GM12878 (cell line): Measurements from ENCODE around the gene MAST4. TPM values are rescaled to one million over a fixed set of nuclear protein-coding genes. Genes with fewer than 3 reads are reported as not detected.

ENCODE experiments used
- ATAC-seq: fragments of 200-7000 bp; cut with Tn5 transposase; 3 replicates; pipeline ENCODE4 v1.9.1; 2020; ENCODE audit warnings: mild to moderate bottlenecking, moderate library complexity
- BruUV-seq: library from RNA; stranded (reverse); fragments of 400-500 nt; replicated peaks from 2 replicates; lab custom pipeline; 2021; lab: Mats Ljungman, UMichigan
- CTCF ChIA-PET: fragments of 300-600 bp; sonication (Branson Sonifier 250); formaldehyde crosslinking; extraction: SDS; loops from one replicate; lab custom pipeline; 2021; ENCODE audit warnings: inconsistent platforms; lab: Yijun Ruan, JAX
- POLR2A ChIA-PET: fragments of 350-600 bp; formaldehyde crosslinking; extraction: SDS; loops from one replicate; lab custom pipeline; 2021; ENCODE audit warnings: inconsistent platforms; lab: Charles Lee
- RAD21 ChIA-PET: fragments of 300-600 bp; sonication (Branson Sonifier 250); formaldehyde crosslinking; loops from one replicate; lab custom pipeline; 2023; ENCODE audit warnings: antibody characterized with exemption; ENCODE audit not compliant: unreplicated experiment; lab: Charles Lee
- SMC1A ChIA-PET: fragments of 300-600 bp; sonication (Branson Sonifier 250); formaldehyde crosslinking; loops from one replicate; lab custom pipeline; 2023; ENCODE audit not compliant: unreplicated experiment, uncharacterized antibody; lab: Charles Lee
- DNase-seq: peaks from one replicate; pipeline ENCODE4 v3.0.0-alpha.2; 2011; ENCODE audit warnings: low read depth, low spot score
- FAIRE-seq: peaks from 3 replicates; lab custom pipeline; 2011; peaks lifted over from hg19 to GRCh38; lab: Jason Lieb, UNC
- H2AFZ ChIP-seq: 2 replicates; pipeline ENCODE4 v1.6.0; 2011; ENCODE audit warnings: low read depth, low read length, control low read depth; ENCODE audit not compliant: control insufficient read depth
- H3K27ac ChIP-seq: 2 replicates; pipeline ENCODE4 v1.5.1; 2011; ENCODE audit warnings: control low read depth; ENCODE audit not compliant: control insufficient read depth, insufficient read depth
- H3K27me3 ChIP-seq, 2 experiments: replicated peaks in 1 of 2; 2 replicates each; pipeline versions ENCODE4 v1.6.0 to v1.6.1; 2011; ENCODE audit warnings: low read length in 1 of 2; ENCODE audit not compliant: control insufficient read depth in 2 of 2, insufficient read depth in 2 of 2
- H3K36me3 ChIP-seq, 2 experiments: 2 replicates each; pipeline ENCODE4 v1.5.1; 2011; ENCODE audit warnings: low read length in 1 of 2; ENCODE audit not compliant: control insufficient read depth in 2 of 2, insufficient read depth in 2 of 2
- H3K4me1 ChIP-seq: 2 replicates; pipeline ENCODE4 v1.6.1; 2011; ENCODE audit warnings: mild to moderate bottlenecking, low read length, moderate library complexity, mixed read lengths; ENCODE audit not compliant: control insufficient read depth, insufficient read depth
- H3K4me2 ChIP-seq: 2 replicates; pipeline ENCODE4 v1.6.0; 2011; ENCODE audit warnings: control low read depth; ENCODE audit not compliant: control insufficient read depth, insufficient read depth
- H3K4me3 ChIP-seq: fragments of 200-600 bp; sonication (generic); 2 replicates; pipeline ENCODE4 v1.5.1; 2016
- H3K79me2 ChIP-seq: 2 replicates; pipeline ENCODE4 v1.6.0; 2011; ENCODE audit warnings: low read length; ENCODE audit not compliant: control insufficient read depth, insufficient read depth
- H3K9ac ChIP-seq: 2 replicates; pipeline ENCODE4 v1.8.0; 2011; ENCODE audit warnings: low read length, control low read depth, mixed read lengths; ENCODE audit not compliant: control insufficient read depth, insufficient read depth
- H3K9me3 ChIP-seq: replicated peaks from 3 replicates; pipeline ENCODE4 v1.5.1; 2011; ENCODE audit warnings: mild to moderate bottlenecking, low read length; ENCODE audit not compliant: control insufficient read depth, insufficient read depth
- H4K20me1 ChIP-seq: 2 replicates; pipeline ENCODE4 v1.6.0; 2011; ENCODE audit not compliant: control insufficient read depth, insufficient read depth
- BRCA1 ChIP-seq: IDR thresholded peaks from 2 replicates; pipeline ENCODE4 v1.6.1; 2011; ENCODE audit warnings: low read depth, low read length, improper control_type of control experiment
- CTCF ChIP-seq, 3 experiments: IDR thresholded peaks in 2 of 3; conservative IDR thresholded peaks in 1 of 3; 2 replicates each; pipeline ENCODE4 v1.5.1; 2011; ENCODE audit warnings: low read depth in 3 of 3, low read length in 3 of 3, mild to moderate bottlenecking in 3 of 3, control low read depth in 2 of 3, moderate library complexity in 2 of 3, inconsistent platforms in 1 of 3, mixed read lengths in 1 of 3; ENCODE audit not compliant: control insufficient read depth in 2 of 3, insufficient read depth in 1 of 3; ENCODE audit errors: extremely low read depth in 1 of 3
- E2F8 ChIP-seq: fragments of 450-650 bp; IDR thresholded peaks from 2 replicates; pipeline ENCODE4 v1.6.1; 2018; ENCODE audit warnings: mild to moderate bottlenecking, low read depth, moderate library complexity; ENCODE audit not compliant: partially characterized antibody
- LARP7 ChIP-seq: fragments of 450-650 bp; IDR thresholded peaks from 2 replicates; pipeline ENCODE4 v1.6.1; 2017; ENCODE audit warnings: mild to moderate bottlenecking
- NR2C1 ChIP-seq: fragments of 450-650 bp; IDR thresholded peaks from 2 replicates; pipeline ENCODE4 v1.6.1; 2017; ENCODE audit warnings: antibody characterized with exemption, mild to moderate bottlenecking, moderate library complexity
- RFX5 ChIP-seq: IDR thresholded peaks from 2 replicates; pipeline ENCODE4 v1.6.1; 2011; ENCODE audit warnings: low read depth, low read length, improper control_type of control experiment
- SREBF2 ChIP-seq: IDR thresholded peaks from 2 replicates; pipeline ENCODE4 v1.6.1; 2012; ENCODE audit warnings: mild to moderate bottlenecking, low read length
- USF2 ChIP-seq: IDR thresholded peaks from 2 replicates; pipeline ENCODE4 v1.6.1; 2011; ENCODE audit warnings: low read depth, low read length, improper control_type of control experiment, borderline replicate concordance
- ZNF687 ChIP-seq: fragments of 450-650 bp; IDR thresholded peaks from 2 replicates; pipeline ENCODE4 v1.6.1; 2017; ENCODE audit warnings: mild to moderate bottlenecking, moderate library complexity
- WGBS: methylation state at CpG from one replicate; pipeline ENCODE4 v1.1.6; 2016; ENCODE audit warnings: low lambda C conversion rate; ENCODE audit not compliant: insufficient replicate concordance, insufficient coverage; ENCODE audit errors: missing lambda C conversion rate; 5-methylcytosine and 5-hydroxymethylcytosine counted together
- in situ Hi-C: fragments of 300-500 bp; cut with MboI; formaldehyde crosslinking; loops from 9 replicates; pipeline ENCODE4 v1.14.3; 2018; ENCODE audit warnings: mixed read lengths
- intact Hi-C: fragments of 100-400 bp; cut with micrococcal nuclease; formaldehyde crosslinking; loops from one replicate; pipeline ENCODE4 v1.14.2; 2022; ENCODE audit not compliant: unreplicated experiment
- polyA plus RNA-seq, 11 experiments: library from polyadenylated mRNA; depleted of rRNA in 4 of 11; unstranded in 6 of 11; stranded (reverse) in 5 of 11; fragments of >200 nt; fragmentation: Nextera tagmentation in 4 of 11; fragmentation: Illumina TruSeq in 1 of 11; extraction: Ambion mirVana in 4 of 11; extraction: Trizol in 1 of 11; gene quantifications; 1 replicate in 1 of 11; 2 replicates in 10 of 11; pipeline versions ENCODE4 v1.2.1 to v1.2.3, GENCODE V29; 2011 to 2016; ENCODE audit warnings: inconsistent platforms in 2 of 11, missing spikeins in 2 of 11, low read depth in 1 of 11
- total RNA-seq, 4 experiments: library from RNA; depleted of rRNA in 3 of 4; stranded (reverse); fragments of >200 nt in 3 of 4; fragmentation: Illumina TruSeq in 1 of 4; extraction: Trizol in 1 of 4; gene quantifications; 2 replicates each; pipeline versions ENCODE4 v1.2.1 to v1.2.3, GENCODE V29; 2013 to 2021

MAST4 gene
- total and polyA plus RNA-seq, 10 of the 15 experiments (the other 5 are each of a cell fraction or from before 2014, with no cell fraction given), result 0.02 to 1.6 (median 0.29) TPM; not detected in 1

- RAD21 ChIA-PET, result no interaction called here
- H3K79me2 ChIP-seq, result no peaks in the 10 kb centered on the region
- ATAC-seq, result no peak
- no peaks in the 10 kb centered on the region for H3K9me3 ChIP-seq
- intact Hi-C loops, result no loop called here
- in situ Hi-C loops, result no loop called here
- POLR2A ChIA-PET, result no interaction called here
- H3K9ac ChIP-seq, result no peak overlapping the region
- no peak for TF ChIP-seq RFX5
- no peak for TF ChIP-seq ZNF687
- no peak for TF ChIP-seq BRCA1
- no peak for TF ChIP-seq SREBF2
- TF ChIP-seq CTCF (IDR thresholded peaks at IDR 0.05 in 2 of 3, conservative IDR thresholded peaks at IDR 0.05 in 1 of 3; ENCODE audit: control insufficient read depth in 2 of 3, extremely low read depth in 1 of 3, insufficient read depth in 1 of 3, low read depth in 3 of 3, low read length in 3 of 3), result no peak
- TF ChIP-seq USF2, result no peak
- TF ChIP-seq NR2C1, result no peak
- TF ChIP-seq E2F8, result no peak
- TF ChIP-seq LARP7, result no peak
- no peak overlapping the region for H3K27ac ChIP-seq
- no peaks in the 10 kb centered on the region for H4K20me1 ChIP-seq
- no peak for DNase-seq
- H3K4me1 ChIP-seq, result no peaks in the 10 kb centered on the region
- no peak overlapping the region for H3K4me3 ChIP-seq
- H2AFZ ChIP-seq, result no peak overlapping the region
- SMC1A ChIA-PET, result no interaction called here
- no TSS peak for BruUV-seq
- H3K27me3 ChIP-seq, result no peaks in the 10 kb centered on the region
- no peak for FAIRE-seq
- no peak overlapping the region for H3K4me2 ChIP-seq
- WGBS, result 72% methylated on average over 17 of the region's 17 CpGs
- CTCF ChIA-PET, result no interaction called here
- H3K36me3 ChIP-seq, result no peaks in the 10 kb centered on the region
Measured at GRCh38 chr5:66788556-66788955, 192.4 kb downstream of the MAST4 start.
